WI38 (cell line): ENCODE results near the gene APIP.
"Not testable (repeated sequence)": the region's sequence is repeated elsewhere in the genome, so short reads cannot be mapped to it uniquely, and the experiment has no call there.

Experiments
- H3K4me3 ChIP-seq: 2 replicates; pipeline ENCODE4 v1.5.1; 2011; ENCODE audit warnings: low read depth, mild to moderate bottlenecking, control low read depth, low read length
- TF ChIP-seq, protein P1 (sequence below): IDR thresholded peaks from 2 replicates; pipeline ENCODE4 v1.5.1; 2012; ENCODE audit warnings: low read depth, mild to moderate bottlenecking, control low read depth, low read length

The APIP gene

GRCh38 chr11:34924714-34925113 lies 8.5 kb upstream of the APIP start:
- TF ChIP-seq, protein P1, sequence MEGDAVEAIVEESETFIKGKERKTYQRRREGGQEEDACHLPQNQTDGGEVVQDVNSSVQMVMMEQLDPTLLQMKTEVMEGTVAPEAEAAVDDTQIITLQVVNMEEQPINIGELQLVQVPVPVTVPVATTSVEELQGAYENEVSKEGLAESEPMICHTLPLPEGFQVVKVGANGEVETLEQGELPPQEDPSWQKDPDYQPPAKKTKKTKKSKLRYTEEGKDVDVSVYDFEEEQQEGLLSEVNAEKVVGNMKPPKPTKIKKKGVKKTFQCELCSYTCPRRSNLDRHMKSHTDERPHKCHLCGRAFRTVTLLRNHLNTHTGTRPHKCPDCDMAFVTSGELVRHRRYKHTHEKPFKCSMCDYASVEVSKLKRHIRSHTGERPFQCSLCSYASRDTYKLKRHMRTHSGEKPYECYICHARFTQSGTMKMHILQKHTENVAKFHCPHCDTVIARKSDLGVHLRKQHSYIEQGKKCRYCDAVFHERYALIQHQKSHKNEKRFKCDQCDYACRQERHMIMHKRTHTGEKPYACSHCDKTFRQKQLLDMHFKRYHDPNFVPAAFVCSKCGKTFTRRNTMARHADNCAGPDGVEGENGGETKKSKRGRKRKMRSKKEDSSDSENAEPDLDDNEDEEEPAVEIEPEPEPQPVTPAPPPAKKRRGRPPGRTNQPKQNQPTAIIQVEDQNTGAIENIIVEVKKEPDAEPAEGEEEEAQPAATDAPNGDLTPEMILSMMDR, result no peak
- H3K4me3 ChIP-seq, result no peak overlapping the region

DNA sequence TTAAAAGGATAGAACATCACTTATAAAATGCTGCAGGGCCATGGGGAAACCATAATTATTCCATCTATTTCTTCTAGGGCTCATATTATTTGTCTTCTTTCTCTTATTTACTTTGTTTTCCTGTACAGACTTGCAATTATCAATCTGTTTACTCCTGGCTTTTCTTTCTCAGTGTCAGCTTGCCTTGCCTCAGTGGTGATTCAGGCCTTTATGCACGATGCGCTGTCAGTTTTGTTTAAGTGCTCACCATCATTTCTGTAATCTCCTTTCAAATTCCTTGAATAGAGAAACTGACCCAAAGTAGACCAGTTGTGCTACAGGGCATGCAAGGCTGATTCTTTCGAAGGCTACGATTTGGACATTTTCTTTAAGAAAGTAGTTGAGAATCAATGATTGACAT lies 5.0 kb upstream of the APIP start:
- TF ChIP-seq, protein P1, result no peak

GRCh38 chr11:34916843-34917770 lies 928 bp upstream of the APIP start:
- TF ChIP-seq, protein P1, result no peak
- peak overlapping the region; percentile 82 for H3K4me3 ChIP-seq

More for the DNA sequence above, 5.0 kb upstream of the APIP start:
- H3K4me3 ChIP-seq, result no peak overlapping the region

GRCh38 chr11:34915136-34916014 lies 804 bp downstream of the APIP start:
- TF ChIP-seq, protein P1, result no peak
- H3K4me3 ChIP-seq, result peak overlapping the region; percentile 82

DNA sequence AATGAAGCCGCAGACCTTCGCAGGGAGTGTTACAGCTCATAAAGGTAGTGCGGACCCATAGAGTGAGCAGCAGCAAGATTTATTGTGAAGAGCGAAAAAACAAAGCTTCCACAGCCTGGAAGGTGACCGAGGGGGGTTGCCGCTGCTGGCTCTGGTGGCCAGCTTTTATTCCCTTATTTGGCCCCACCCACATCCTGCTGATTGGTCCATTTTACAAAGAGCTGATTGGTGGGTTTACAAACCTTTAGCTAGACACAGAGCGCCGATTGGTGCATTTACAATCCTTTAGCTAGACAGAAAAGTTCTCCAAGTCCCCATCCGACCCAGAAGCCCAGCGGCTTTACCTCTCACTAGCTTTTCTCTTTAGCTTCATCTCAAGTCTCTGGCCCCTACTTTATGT lies 2.6 kb downstream of the APIP start:
- H3K4me3 ChIP-seq, result not testable (repeated sequence)

DNA sequence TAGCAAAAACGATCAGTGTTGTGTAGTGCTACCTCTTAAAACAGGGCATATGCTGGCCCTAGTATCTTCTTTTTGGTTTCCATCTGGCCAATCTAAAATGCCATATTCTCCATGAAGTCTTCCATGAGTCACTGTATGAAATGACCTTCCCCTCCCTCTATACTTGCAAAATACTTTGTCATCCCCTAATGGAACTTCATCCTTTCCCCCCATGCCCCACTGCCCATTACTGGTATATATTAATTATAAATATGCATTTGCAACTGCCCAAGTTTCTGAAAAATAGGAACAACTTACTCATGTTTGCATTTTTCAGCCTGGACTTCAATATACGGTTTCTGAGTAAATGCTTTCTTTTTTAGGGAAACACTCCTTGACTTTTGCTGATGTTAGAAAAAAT lies 4.5 kb downstream of the APIP start:
- H3K4me3 ChIP-seq, result no peak overlapping the region
- TF ChIP-seq, protein P1, result no peak

DNA sequence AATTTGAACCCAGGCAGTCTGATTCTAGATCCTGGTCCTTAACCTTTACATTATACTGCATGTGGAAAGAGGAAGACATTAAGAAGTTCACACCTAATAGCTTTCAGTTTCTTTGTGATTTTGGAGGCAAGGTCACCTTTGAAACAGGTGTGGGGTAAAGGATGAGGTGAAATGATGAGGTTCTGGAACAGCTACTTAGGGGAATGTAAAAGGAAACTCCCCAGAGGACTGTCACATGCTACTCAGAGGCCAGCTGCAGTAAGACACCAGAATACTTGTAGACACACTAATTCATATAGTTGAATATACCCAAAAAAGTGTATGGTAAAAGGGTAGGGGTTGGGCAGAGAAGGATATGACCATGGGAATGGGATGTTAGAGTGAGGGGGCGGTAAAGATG lies 5.4 kb downstream of the APIP start:
- H3K4me3 ChIP-seq, result no peak overlapping the region
- TF ChIP-seq, protein P1, result no peak
